Measurements from ENCODE around the gene PARVA.
A peak's percentile ranks its signal among the peaks of the same experiment; 100 is the strongest.

Gene PARVA

DNA sequence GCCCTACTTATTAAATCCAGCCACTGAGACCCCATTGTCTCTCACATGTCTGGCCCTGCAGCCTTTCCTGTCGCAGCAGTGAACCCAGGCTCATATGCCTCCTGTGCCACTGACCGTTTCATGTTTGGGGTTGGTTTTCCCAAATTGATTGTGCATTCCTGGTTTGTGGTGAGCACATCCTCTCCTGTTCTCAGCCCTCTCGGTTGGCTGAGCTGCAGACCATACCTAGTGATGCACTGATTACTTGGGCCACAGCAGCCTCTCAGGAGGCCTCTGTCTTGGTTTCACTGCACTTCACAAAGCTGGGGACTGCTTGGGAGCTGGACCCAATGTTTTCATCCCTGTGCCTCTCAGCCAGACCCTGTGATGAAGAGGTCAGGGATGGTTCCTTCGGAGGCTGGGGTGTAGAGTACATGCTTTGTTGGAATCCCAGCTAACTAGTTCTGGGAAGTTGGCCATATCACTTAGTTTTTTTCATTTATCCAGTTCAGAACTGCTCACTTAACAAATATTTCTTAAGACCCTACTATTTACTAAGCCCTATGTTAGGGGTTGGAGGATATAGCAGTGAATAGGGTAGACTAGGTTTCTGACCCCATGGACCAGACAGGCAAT is 30.9 kb downstream of the PARVA start:
- no peak for DNase-seq

DNA sequence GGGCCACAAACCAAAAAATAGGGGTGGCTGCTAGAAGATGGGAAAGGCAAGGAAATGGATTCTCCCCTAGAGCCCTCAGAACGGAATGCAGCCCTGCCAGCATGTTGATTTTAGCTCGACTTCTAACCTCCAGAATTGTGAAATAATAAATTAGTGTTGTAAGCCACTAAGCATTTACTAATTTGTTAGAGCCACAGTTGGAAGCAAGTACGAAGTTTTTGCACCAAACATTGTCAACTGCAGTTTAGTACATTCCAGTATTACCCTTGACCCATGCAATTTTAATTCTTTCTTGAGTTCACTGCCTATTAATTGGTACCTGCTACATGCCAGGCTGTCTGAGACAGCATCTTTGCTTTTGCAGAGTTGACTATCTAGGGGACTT is 32.2 kb downstream of the PARVA start:
- DNase-seq: no peak

- no peak for DNase-seq
Observed at GRCh38 chr11:12410006-12410728, 32.8 kb downstream of the PARVA start.

- DNase-seq: no peak
Observed at GRCh38 chr11:12411393-12411792, 34.0 kb downstream of the PARVA start.

GRCh38 chr11:12411806-12412727 is 34.7 kb downstream of the PARVA start:
- peak; percentile 64 for DNase-seq

- DNase-seq: no peak
Observed at GRCh38 chr11:12413141-12414052, 36.0 kb downstream of the PARVA start.

DNA sequence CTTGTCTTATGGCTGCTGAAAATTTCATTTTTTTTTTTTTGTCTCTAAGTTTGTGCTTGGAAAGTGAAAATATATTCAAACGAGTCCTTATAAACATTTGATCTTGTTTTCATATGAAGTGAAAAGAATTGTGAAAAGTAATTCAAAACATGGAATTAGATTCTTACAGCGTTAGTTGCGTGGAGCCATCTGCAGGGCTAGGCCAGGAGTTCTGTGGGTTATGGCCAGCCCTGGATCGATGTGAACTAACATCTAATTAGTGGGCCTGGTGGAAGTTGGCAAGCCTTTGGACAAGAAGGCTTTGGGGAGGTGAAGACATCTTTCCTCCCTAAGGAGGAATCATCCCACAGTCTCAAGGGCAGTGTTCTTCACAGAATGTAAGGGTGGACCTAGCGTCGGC is 37.2 kb downstream of the PARVA start:
- no peak for DNase-seq

DNA sequence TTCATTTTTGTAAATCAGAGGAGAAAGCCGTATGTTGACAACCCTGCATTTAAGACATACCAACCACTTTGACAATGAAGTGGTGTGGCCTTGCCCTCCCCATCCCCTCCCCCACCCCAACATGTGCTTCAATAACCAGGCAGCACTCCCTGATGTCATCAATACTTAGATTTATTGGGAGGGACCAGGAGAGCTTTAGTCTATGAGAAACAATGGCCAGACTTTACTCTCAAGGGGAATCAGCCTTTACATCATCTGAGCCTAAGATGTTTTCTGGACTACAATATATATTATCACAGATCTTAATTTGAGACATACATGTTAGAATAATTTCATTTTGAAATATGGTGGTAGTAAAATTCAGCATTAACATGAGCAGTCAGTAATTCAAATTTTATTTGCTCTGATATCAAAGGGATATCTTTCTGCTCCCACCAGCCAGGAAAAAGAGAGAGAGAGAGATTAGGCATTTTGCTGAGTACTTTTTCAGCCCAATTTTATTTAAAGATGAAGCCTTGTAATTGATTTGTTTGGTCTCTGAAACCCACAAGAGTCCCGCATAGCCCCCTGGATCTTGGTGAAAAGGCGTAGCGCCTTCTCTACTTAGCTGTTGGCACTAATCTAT is 38.1 kb downstream of the PARVA start:
- no peak for DNase-seq

GRCh38 chr11:12416552-12416951 is 39.2 kb downstream of the PARVA start:
- no peak for DNase-seq

DNA sequence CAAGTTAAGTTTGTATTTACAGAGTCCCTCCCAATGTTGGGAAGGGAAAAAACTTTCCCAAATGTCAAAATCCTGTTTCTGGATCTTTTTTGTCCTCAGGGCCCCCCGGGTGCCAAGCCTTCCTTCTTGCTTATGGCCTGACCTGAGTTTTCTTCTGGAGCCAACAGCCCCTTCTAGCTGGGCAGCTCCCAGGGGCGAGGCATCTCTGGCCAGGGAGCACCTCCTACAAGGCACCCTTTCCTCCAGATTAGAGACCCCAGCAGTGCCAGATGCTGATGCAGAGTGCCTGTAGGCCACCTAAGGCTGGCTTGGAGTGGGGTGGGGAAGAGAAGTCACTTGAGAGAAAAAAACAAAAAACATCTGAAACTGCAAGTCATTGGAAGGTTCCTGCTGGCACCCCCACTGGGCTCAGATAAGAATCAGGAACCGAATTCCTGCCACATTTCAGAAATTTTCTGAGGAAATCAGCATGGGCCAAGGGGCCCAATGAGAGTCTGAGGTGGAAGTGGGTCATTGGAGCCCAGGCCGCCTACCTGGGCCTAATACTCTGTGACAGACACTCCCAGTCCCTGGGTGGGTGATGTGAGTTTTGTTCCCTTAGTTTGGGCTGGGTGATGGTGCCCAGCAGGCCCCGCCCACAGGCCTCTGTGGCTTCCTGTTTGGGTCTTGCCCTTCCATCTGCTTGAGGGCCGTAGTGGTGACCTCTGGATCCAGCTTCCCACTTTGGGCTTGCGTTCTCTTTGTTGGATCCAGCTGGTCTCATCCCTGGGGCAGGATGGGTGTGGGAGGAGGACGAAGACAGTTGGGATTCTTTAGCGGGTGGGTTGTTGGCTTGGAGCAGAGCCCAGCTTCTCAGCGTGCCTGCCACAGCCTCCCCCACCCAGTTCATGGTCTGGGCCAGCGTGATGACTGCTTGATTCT is 40.6 kb downstream of the PARVA start:
- DNase-seq: no peak

- no peak for DNase-seq
Observed at GRCh38 chr11:12420040-12420439, 42.7 kb downstream of the PARVA start.

- no peak for DNase-seq
Observed at GRCh38 chr11:12420706-12421105, 43.3 kb downstream of the PARVA start.

DNA sequence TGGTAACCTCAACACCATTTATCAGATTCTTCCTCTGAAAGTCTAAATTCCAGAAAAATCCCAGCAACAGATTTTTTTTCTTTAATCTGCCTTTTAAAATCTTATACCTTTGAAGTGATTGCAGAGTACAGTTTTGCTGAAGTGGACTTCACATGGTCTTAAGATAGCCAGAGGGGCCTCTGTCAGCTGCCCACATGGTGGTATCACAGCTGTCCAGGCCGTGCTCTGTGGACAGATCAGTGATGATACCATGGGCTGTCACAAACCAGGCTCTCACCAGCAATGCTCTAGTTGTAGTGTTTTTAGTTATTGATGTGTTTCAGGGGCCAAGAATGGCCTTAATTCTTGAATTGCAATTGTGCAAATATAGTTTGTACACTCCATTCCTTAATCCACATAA is 44.0 kb downstream of the PARVA start:
- no peak for DNase-seq

DNA sequence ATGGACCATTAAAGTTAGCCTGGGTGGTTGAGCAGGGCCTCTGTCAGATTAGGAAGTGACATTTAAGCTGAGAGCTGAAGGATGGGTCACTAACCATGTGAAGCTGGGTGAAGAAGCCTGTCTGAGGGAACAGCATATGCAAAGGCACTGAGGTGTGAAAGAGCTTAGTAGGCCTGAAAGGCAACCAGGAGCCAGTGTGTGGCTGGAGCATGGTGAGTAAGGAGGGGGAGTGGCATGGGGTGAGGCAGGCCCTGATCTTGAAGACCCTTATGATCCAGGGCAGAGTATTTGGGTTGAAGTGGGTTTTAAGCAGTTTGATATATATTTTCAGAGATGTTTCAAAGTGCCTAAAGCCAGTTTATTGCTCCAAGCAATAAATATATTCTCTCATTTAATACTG is 48.8 kb downstream of the PARVA start:
- no peak for DNase-seq

GRCh38 chr11:12429155-12429554 is 51.8 kb downstream of the PARVA start:
- no peak for DNase-seq

DNA sequence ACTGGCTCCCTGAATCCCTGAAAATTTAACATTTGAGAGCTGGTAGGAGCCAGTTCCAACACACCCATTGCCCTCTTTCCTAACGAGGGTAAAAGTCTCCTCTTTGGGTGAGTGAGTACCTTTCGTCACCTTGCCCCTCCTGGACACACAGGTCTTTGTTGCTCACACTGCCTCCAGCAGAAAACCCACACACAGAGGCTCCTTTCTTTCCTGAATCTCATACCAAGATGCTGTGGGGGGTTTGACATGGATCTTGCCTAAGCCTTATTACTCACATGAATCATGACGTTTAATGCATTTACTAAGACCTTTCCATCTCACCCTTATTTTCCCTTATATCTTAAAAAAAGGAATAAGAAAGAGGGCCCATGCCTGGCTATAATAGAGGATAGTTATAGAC is 53.0 kb downstream of the PARVA start:
- no peak for DNase-seq

DNA sequence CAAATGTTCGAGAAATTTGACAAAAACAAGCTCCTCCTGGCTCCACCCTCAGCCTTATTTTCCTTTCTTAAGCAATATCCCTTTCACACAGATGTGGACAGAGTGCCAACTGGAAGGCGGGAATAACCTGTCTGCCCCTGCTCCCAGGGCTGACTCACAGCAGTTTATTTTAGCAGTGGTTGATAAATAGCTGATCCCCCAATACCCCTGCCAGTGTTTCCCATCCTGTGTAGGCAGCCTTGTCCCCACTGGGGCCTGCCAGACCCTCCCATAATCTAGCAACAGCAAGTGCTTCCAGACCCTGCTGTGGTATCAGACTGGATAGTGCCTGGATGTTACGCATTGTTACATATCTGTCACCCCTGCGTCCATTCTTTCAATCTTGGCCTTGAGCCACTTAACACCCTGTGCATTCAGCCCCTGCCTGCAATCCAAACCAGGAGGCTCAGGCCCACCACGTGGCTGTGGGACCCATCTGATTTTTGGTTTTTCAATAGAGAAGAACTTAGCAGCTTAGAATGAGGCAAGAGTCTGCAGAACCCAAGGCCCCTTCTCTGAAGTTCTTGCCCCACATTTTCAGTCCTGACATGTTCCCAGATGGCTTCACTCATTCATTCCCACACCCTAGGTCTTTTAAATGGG is 53.7 kb downstream of the PARVA start:
- DNase-seq: no peak

DNA sequence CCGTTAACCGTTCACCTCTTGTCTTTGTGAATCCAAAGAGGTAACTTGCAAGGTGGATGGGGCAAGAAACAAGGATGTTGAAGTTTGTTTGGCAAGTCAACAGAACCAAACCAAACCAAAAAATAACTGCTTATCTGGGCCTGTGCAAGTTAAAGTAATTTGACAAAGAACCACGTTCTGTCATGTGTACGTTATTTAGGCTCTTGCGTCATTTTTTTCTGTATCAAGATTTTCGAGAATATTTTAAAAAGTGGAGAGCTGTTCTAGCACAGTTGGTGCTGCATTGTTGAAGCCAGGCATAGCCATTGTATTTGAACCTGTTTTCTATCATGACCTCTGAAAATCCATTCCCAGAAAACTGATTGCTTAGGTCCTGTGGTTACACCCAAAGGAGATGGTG is 55.1 kb downstream of the PARVA start:
- no peak for DNase-seq

- DNase-seq: no peak
Observed at GRCh38 chr11:12433121-12433520, 55.8 kb downstream of the PARVA start.

DNA sequence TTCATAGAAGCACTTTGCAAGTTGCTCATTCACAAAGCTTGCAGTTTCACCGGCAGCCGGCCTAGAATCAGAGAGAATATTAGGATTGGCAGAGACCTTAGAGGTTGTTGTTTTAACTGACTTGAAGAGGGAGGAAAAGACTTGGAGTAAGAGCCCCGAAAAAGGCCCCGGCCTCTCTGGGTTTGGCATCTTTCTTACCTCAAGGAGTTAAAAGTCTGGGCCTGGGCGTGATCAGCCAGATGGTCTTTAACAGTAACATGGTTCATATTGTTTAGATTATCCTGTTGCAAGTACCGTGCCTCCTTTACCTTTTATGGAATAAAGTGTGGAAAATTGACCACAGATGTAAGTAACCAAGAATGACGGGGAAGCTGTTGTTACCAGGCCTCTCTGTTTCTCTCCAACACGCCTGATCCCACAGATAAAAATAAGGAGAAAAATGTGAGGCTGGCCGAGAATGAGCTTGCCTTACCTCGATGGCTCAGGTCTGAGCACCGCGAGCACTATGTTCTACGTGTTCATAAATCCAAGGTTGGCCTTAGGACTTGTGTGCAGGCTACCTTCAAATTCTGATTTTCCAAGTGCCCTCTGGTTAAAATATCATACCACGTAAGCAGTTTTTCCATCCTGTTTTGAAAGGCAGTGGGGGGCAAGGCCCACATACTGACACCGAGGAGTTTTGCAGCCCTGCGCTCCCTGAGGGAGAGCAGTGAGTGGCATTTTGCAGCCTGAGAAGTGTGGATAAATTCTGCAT is 56.4 kb downstream of the PARVA start:
- DNase-seq: no peak
